Prostate gland (tissue), 2 donors: ENCODE results near the gene TMEM106B. TPM values are rescaled to one million over a fixed set of nuclear protein-coding genes. Genes with fewer than 3 reads are reported as not detected.
"Not testable (repeated sequence)": the region's sequence is repeated elsewhere in the genome, so short reads cannot be mapped to it uniquely, and the experiment has no call there.

ENCODE experiments used
- DNase-seq: peaks from one replicate; pipeline ENCODE4 v3.0.0-alpha.2; 2019; ENCODE audit warnings: low spot score
- H3K27ac ChIP-seq, 2 donors: fragments of 200-600 bp; sonication (generic); 2 replicates each; pipeline ENCODE4 v1.5.1; 2017 to 2019
- H3K27me3 ChIP-seq: fragments of 200-600 bp; sonication (generic); replicated peaks from 2 replicates; pipeline ENCODE4 v1.5.1; 2019; ENCODE audit not compliant: insufficient read depth
- H3K36me3 ChIP-seq, 2 donors: fragments of 200-600 bp; sonication (generic); 1 replicate in 1 of 2; 2 replicates in 1 of 2; pipeline versions ENCODE4 v1.5.1 to v1.8.1; 2017 to 2019
- H3K4me1 ChIP-seq: fragments of 200-600 bp; sonication (generic); replicated peaks from 2 replicates; pipeline ENCODE4 v1.5.1; 2019
- H3K4me3 ChIP-seq, 2 donors: fragments of 200-600 bp; sonication (generic); 2 replicates each; pipeline ENCODE4 v1.5.1; 2017 to 2019
- H3K9me3 ChIP-seq: fragments of 200-600 bp; sonication (generic); 2 replicates; pipeline ENCODE4 v1.5.1; 2017
- CTCF ChIP-seq, 4 experiments: fragments of 200-600 bp in 2 of 4; fragments of 450-650 bp in 2 of 4; sonication (generic) in 2 of 4; IDR thresholded peaks; 1 replicate in 3 of 4; 2 replicates in 1 of 4; pipeline ENCODE4 v1.5.1; 2016 to 2019; ENCODE audit warnings: antibody characterized with exemption in 4 of 4, mild to moderate bottlenecking in 2 of 4, moderate library complexity in 2 of 4
- POLR2A ChIP-seq: fragments of 450-650 bp; IDR thresholded peaks from one replicate; pipeline ENCODE4 v1.6.1; 2016; ENCODE audit warnings: antibody characterized with exemption, mild to moderate bottlenecking
- POLR2AphosphoS5 ChIP-seq: sonication (generic); formaldehyde crosslinking; IDR thresholded peaks from one replicate; pipeline ENCODE4 v1.6.1; 2017; ENCODE audit warnings: antibody characterized with exemption
- WGBS: methylation state at CpG from one replicate; pipeline ENCODE4 v1.1.5; 2018; 5-methylcytosine and 5-hydroxymethylcytosine counted together
- intact Hi-C: fragments of 100-400 bp; cut with DNase I; formaldehyde crosslinking; loops from one replicate; pipeline ENCODE4 v1.14.2; 2022
- total RNA-seq, 2 donors: library from RNA; depleted of rRNA; stranded (reverse); fragments of >200 nt; gene quantifications; one replicate each; pipeline ENCODE4 v1.1.0, GENCODE V29; 2016

TMEM106B gene
- total RNA-seq = 10 to 100 TPM; 58.5 to 75.5 TPM

GRCh38 chr7:12211054-12211710 is at the start of gene TMEM106B:
TMEM106B (plus strand) TSS chr7:12211294; CDS start chr7:12214811, 3,517 bp downstream.
- WGBS = 0% methylated on average over 55 of the region's 62 CpGs
- TF ChIP-seq POLR2AphosphoS5 (peak; percentile 88), POLR2A (peak; percentile 77), CTCF (IDR thresholded peaks at IDR 0.05) (peak in 2 of 4 experiments; percentile 14)
- DNase-seq = peak; percentile 95
- intact Hi-C loops = loop anchor here (2.0 to 10.0 kb wide), 5 partner anchors 100 to 1266 kb away; partner anchors contain the start of gene THSD7A
- Histone ChIP-seq H3K4me3 (peak within 1 kb of the TSS; percentile 74 to 78), H3K27ac (peak within 1 kb of the TSS; percentile 94 to 97), H3K36me3 (no peaks in the 10 kb centered on the region), H3K4me1 (no peaks in the 10 kb centered on the region), H3K9me3 (no peaks in the 10 kb centered on the region), H3K27me3 (no peaks in the 10 kb centered on the region)

DNA sequence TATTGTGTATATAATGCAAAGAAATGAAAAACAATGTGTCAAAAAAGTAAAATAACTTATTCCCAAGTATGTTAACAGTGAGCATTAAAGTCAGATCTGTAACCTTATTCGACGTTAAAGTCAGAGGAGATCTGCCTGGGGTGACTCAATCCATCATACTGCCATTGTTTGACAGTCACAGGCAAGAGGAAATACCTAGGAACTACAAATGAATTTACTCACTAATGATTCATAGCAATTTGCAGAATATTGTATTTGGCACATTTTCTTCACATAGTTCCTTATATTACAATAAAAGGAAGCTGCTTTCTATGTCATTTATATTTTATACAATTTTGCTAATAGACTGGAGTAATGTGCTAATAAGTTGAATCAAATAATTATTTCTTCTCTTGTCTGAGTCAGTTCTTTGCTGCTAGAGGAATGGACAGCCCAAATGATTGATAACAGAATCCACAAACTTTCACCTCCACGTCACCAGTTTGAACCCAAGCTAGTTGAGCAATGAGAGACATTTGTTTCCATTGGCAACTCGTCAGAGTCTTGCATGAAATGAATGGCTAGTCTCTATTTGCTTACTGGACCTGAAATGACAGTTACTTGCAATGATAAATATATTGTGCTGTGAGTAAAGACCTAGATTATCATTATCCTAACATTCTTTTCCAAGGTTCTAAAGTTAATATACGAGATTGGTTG is 48.5 kb upstream of the TMEM106B start:
- Histone ChIP-seq H3K4me1 (no peaks in the 10 kb centered on the region), H3K9me3 (no peaks in the 10 kb centered on the region), H3K4me3 (no peak overlapping the region), H3K36me3 (no peaks in the 10 kb centered on the region), H3K27me3 (no peaks in the 10 kb centered on the region), H3K27ac (no peak overlapping the region)
- DNase-seq = no peak
- intact Hi-C loops = no loop called here
- TF ChIP-seq POLR2AphosphoS5 (no peak), CTCF (IDR thresholded peaks at IDR 0.05) (no peak), POLR2A (no peak)
- 52% methylated on average over 5 of the region's 5 CpGs for WGBS

- H3K4me1 ChIP-seq, H3K4me3 ChIP-seq, intact Hi-C loops, H3K27ac ChIP-seq, H3K27me3 ChIP-seq, DNase-seq, H3K36me3 ChIP-seq, H3K9me3 ChIP-seq: not testable (repeated sequence)
- WGBS = 85% methylated on average over 3 of the region's 3 CpGs
These were observed 43.0 kb upstream of the TMEM106B start for GRCh38 chr7:12168065-12168464.

DNA sequence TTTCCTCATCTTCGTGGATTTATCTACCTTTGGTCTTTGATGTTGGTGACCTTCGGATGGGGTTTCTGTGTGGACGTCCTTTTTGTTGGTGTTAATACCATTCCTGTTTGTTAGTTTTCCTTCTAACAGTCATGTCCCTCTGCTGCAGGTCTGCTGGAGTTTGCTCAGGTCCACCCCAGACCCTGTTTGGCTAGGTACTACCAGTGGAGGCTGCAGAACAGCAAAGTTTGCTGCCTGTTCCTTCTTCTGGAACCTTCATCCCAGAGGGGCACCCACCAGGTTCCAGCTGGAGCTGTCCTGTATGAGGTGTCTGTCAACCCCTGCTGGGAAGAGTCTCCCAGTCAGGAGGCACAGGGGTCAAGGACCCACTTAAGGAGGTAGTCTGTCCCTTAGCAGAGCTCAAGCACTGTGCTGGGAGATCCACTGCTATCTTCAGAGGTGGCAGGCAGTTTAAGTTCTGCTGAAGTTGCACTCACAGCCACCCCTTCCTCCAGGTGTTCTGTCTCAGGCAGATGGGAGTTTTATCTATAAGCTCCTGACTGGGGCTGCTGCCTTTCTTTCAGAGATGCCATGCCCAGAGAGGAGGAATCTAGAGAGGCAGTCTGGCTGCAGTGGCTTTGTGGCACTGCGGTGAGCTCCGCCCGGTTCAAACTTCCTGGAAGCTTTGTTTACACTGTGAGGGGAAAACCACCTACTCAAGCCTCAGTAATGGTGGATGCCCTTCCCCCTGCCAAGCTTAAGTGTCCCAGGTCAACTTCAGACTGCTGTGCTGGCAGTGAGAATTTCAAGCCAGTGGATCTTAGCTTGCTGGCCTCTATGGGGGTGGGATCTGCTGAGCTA is 40.9 kb upstream of the TMEM106B start:
- H3K4me1 ChIP-seq, H3K9me3 ChIP-seq, H3K4me3 ChIP-seq, H3K36me3 ChIP-seq, intact Hi-C loops, H3K27ac ChIP-seq, DNase-seq, H3K27me3 ChIP-seq: not testable (repeated sequence)
- WGBS = 80% methylated on average over 6 of the region's 6 CpGs

DNA sequence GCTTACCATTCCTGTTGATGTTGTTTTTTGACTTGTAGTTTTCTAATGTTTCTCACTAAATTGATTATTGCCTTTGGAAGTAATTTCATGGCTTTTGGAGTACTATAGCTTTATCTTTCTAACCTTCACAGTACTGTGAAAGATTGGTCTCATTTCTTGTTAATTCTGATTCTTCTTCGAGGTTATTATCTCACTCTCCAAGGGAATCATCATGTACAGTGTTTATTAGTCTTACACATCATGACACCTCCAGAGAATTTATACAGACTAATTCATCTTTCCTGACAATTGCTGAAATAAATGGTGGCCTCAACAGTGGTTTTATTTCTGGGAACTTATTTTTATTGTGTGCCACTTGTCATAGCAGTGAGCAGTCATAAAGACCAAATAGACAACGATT is 37.4 kb upstream of the TMEM106B start:
- Histone ChIP-seq H3K4me1 (no peaks in the 10 kb centered on the region), H3K27me3 (no peaks in the 10 kb centered on the region), H3K36me3 (no peaks in the 10 kb centered on the region), H3K4me3 (no peak overlapping the region), H3K9me3 (no peaks in the 10 kb centered on the region), H3K27ac (no peak overlapping the region)
- DNase-seq = no peak
- 77% methylated on average over 2 of the region's 2 CpGs for WGBS
- intact Hi-C loops = no loop called here
- TF ChIP-seq CTCF (IDR thresholded peaks at IDR 0.05) = no peak
- TF ChIP-seq POLR2A = no peak
- TF ChIP-seq POLR2AphosphoS5 = no peak
